ENCODE results near the gene GMNC. TPM values are rescaled to one million over a fixed set of nuclear protein-coding genes. Genes with fewer than 3 reads are reported as not detected.

GMNC gene
- total RNA-seq, 2 experiments from 2014 or later = not detected

DNA sequence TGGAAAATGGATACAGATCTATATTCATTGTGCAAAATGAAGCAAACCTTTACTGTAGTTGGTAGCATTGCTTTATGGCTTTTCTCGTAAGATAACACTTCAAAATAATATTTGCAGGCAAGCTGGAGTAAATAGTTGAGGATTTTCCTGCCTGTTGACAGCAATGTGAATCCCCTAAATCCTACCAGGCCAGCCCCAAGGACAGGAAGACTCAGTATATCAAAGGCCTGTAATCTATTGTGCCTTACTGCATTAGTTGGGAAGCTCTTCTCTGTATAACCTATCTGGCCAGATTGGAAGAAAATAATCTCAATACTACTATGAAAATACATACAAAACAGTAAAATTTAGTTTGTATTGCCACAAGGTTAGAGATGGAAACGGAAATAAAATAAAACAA, 4.6 kb upstream of the GMNC start:
- Mint-ChIP-seq H3K9me3 (no peaks in the 10 kb centered on the region), H3K27me3 (peaks cover 17% of the 10 kb centered on the region), H3K4me1 (peaks cover 4% of the 10 kb centered on the region), H3K36me3 (no peaks in the 10 kb centered on the region), H3K4me3 (no peak overlapping the region), H3K27ac (no peak overlapping the region)
- ATAC-seq (ENCODE audit: low read depth) (no peak), DNase-seq (no peak)
- POLR2A ChIA-PET = no interaction called here

- Mint-ChIP-seq H3K4me3 (no peak overlapping the region), H3K36me3 (no peaks in the 10 kb centered on the region), H3K4me1 (peaks cover 5% of the 10 kb centered on the region), H3K27me3 (peaks cover 29% of the 10 kb centered on the region), H3K27ac (no peak overlapping the region), H3K9me3 (no peaks in the 10 kb centered on the region)
- POLR2A ChIA-PET = no interaction called here
- DNase-seq = no peak
- ATAC-seq (ENCODE audit: low read depth) = no peak
Measured at GRCh38 chr3:190865828-190866227, 3.3 kb upstream of the GMNC start.

- Mint-ChIP-seq H3K4me3 (no peak overlapping the region), H3K9me3 (no peaks in the 10 kb centered on the region), H3K27me3 (peaks cover 29% of the 10 kb centered on the region), H3K36me3 (no peaks in the 10 kb centered on the region), H3K27ac (no peak overlapping the region), H3K4me1 (peaks cover 5% of the 10 kb centered on the region)
- ATAC-seq (ENCODE audit: low read depth) (no peak), DNase-seq (no peak)
- POLR2A ChIA-PET = no interaction called here
Measured at GRCh38 chr3:190865419-190865818, 2.9 kb upstream of the GMNC start.

GRCh38 chr3:190864002-190864401, 1.5 kb upstream of the GMNC start:
- Mint-ChIP-seq H3K9me3 (no peaks in the 10 kb centered on the region), H3K4me1 (peaks cover 5% of the 10 kb centered on the region), H3K27me3 (peaks cover 29% of the 10 kb centered on the region), H3K4me3 (no peak overlapping the region), H3K27ac (no peak overlapping the region), H3K36me3 (no peaks in the 10 kb centered on the region)
- DNase-seq (no peak), ATAC-seq (ENCODE audit: low read depth) (no peak)
- POLR2A ChIA-PET = no interaction called here

GRCh38 chr3:190863119-190863465, 598 bp upstream of the GMNC start:
- Mint-ChIP-seq H3K9me3 (no peaks in the 10 kb centered on the region), H3K36me3 (no peaks in the 10 kb centered on the region), H3K4me1 (peaks cover 5% of the 10 kb centered on the region), H3K27me3 (peaks cover 29% of the 10 kb centered on the region), H3K4me3 (peak overlapping the region; percentile 61), H3K27ac (no peak overlapping the region)
- POLR2A ChIA-PET = no interaction called here
- ATAC-seq (ENCODE audit: low read depth) (no peak), DNase-seq (no peak)

- Mint-ChIP-seq H3K27me3 (peaks cover 25% of the 10 kb centered on the region), H3K4me3 (no peak overlapping the region)
Measured at GRCh38 chr3:190860521-190860920, 2.0 kb downstream of the GMNC start.

DNA sequence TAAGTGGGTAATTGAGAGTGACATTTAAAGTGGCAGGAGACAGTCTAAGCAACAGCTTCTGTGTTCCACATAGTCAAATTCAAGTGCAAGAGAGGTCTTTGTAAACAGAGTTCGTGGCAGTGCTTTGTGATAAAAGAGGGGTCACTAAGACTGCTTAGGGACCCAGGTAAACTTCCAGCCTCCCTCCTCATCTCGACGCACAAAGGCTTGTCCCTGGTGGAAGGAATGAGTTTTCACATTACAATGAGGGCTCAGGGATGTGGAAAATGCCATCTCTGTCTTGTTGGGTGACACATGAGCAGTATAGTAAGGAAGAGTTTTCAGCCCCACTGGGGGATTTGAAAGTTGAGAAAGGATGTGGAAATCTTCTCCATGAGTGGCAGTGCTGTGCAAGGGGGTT, 7.3 kb downstream of the GMNC start:
- no peak for DNase-seq

More at GRCh38 chr3:190860521-190860920, 2.0 kb downstream of the GMNC start:
- no peak for DNase-seq
- no peaks in the 10 kb centered on the region for H3K9me3 Mint-ChIP-seq
- H3K36me3 Mint-ChIP-seq = no peaks in the 10 kb centered on the region
- no peak for ATAC-seq (ENCODE audit: low read depth)
- H3K27ac Mint-ChIP-seq = no peak overlapping the region
- POLR2A ChIA-PET = no interaction called here
- peaks cover 5% of the 10 kb centered on the region for H3K4me1 Mint-ChIP-seq

DNA sequence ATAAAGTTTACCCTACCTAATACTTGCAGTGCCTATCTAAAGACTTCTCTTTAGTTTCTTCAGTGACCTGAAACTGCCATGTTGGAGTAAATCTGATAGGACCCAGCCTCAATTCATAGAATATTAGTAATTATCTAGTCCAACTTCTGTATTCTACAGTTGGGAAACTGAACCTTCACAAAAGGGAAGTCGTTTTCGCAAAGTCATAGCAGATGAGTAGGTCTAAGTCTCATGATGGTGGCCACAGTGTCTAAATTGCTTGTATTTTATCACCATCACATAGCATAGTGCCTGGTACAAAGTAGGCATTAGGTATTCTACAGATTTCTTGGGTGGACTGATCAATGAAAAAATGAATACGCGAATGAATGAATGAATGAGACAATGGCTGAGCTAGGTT, 8.4 kb downstream of the GMNC start:
- H3K9me3 Mint-ChIP-seq = no peaks in the 10 kb centered on the region
- H3K36me3 Mint-ChIP-seq = no peaks in the 10 kb centered on the region
- no peak overlapping the region for H3K4me3 Mint-ChIP-seq
- H3K27ac Mint-ChIP-seq = no peak overlapping the region
- H3K27me3 Mint-ChIP-seq = peaks cover 2% of the 10 kb centered on the region
- POLR2A ChIA-PET = no interaction called here
- ATAC-seq (ENCODE audit: low read depth) = no peak
- no peaks in the 10 kb centered on the region for H3K4me1 Mint-ChIP-seq
- DNase-seq = no peak

More for the DNA sequence above, 7.3 kb downstream of the GMNC start:
- Mint-ChIP-seq H3K36me3 (no peaks in the 10 kb centered on the region), H3K9me3 (no peaks in the 10 kb centered on the region), H3K4me3 (no peak overlapping the region), H3K27me3 (peaks cover 2% of the 10 kb centered on the region), H3K27ac (no peak overlapping the region), H3K4me1 (no peaks in the 10 kb centered on the region)
- ATAC-seq (ENCODE audit: low read depth) = no peak
- POLR2A ChIA-PET = no interaction called here

GRCh38 chr3:190853464-190853863, 9.0 kb downstream of the GMNC start:
- Mint-ChIP-seq H3K27ac (no peak overlapping the region), H3K36me3 (no peaks in the 10 kb centered on the region), H3K4me1 (no peaks in the 10 kb centered on the region), H3K27me3 (peaks cover 2% of the 10 kb centered on the region), H3K9me3 (no peaks in the 10 kb centered on the region), H3K4me3 (no peak overlapping the region)
- no peak for ATAC-seq (ENCODE audit: low read depth)
- DNase-seq = no peak
- POLR2A ChIA-PET = no interaction called here

GRCh38 chr3:190849607-190850006, 12.9 kb downstream of the GMNC start:
- no peaks in the 10 kb centered on the region for H3K4me1 Mint-ChIP-seq
- H3K4me3 Mint-ChIP-seq = no peak overlapping the region
- POLR2A ChIA-PET = no interaction called here
- peaks cover 2% of the 10 kb centered on the region for H3K27me3 Mint-ChIP-seq
- no peak for ATAC-seq (ENCODE audit: low read depth)
- H3K36me3 Mint-ChIP-seq = no peaks in the 10 kb centered on the region
- DNase-seq = no peak
- no peaks in the 10 kb centered on the region for H3K9me3 Mint-ChIP-seq
- H3K27ac Mint-ChIP-seq = no peak overlapping the region

DNA sequence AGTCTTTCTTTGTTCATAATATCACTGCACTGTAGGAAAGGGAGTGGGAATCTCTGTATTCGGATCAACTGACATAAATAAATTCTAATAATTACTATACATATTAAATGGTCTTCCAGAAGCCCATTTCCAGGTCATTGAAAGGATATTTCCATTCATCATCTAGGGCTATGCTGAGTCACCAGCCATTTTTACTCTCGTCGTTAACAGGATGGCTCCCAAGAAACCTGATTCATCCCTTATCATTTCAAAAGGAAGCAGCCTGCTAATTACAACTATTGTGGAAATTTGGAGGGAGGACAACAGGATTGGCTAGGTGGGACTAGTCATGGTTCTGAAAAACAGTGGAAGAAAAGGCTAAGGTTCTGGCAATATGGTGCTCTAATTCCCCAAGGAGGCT, 13.6 kb downstream of the GMNC start:
- H3K36me3 Mint-ChIP-seq = no peaks in the 10 kb centered on the region
- H3K27ac Mint-ChIP-seq = no peak overlapping the region
- H3K9me3 Mint-ChIP-seq = no peaks in the 10 kb centered on the region
- no peaks in the 10 kb centered on the region for H3K4me1 Mint-ChIP-seq
- DNase-seq (no peak), ATAC-seq (ENCODE audit: low read depth) (no peak)
- POLR2A ChIA-PET = no interaction called here
- H3K4me3 Mint-ChIP-seq = no peak overlapping the region
- H3K27me3 Mint-ChIP-seq = peaks cover 2% of the 10 kb centered on the region

DNA sequence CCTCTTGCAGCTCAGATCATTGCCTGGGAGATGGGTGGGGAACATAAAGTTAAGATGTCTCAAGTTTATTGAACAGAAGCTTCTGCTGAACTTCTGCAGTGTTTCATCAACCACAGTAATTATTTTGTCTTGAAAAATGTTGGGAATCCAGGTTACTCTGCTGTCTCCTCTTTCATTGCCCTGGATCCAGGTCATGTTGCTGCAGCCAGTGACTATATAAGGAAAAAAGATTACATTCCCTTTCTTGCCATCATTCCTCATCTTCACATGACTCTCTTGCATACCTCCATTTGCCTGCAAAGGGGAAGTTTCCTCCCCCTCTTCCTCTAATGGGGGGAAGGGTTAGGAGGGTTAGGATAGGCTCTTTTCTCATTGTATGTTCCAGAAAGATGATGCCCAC, 15.1 kb downstream of the GMNC start:
- no peak overlapping the region for H3K4me3 Mint-ChIP-seq
- ATAC-seq (ENCODE audit: low read depth) (no peak), DNase-seq (no peak)
- H3K36me3 Mint-ChIP-seq = no peaks in the 10 kb centered on the region
- POLR2A ChIA-PET = no interaction called here
- no peaks in the 10 kb centered on the region for H3K9me3 Mint-ChIP-seq
- no peaks in the 10 kb centered on the region for H3K27me3 Mint-ChIP-seq
- H3K27ac Mint-ChIP-seq = no peak overlapping the region
- no peaks in the 10 kb centered on the region for H3K4me1 Mint-ChIP-seq

GRCh38 chr3:190840146-190840545, 22.3 kb downstream of the GMNC start:
- Mint-ChIP-seq H3K4me1 (no peaks in the 10 kb centered on the region), H3K36me3 (no peaks in the 10 kb centered on the region), H3K27ac (no peak overlapping the region), H3K9me3 (no peaks in the 10 kb centered on the region), H3K4me3 (no peak overlapping the region), H3K27me3 (no peaks in the 10 kb centered on the region)
- DNase-seq = no peak
- POLR2A ChIA-PET = no interaction called here
- no peak for ATAC-seq (ENCODE audit: low read depth)

DNA sequence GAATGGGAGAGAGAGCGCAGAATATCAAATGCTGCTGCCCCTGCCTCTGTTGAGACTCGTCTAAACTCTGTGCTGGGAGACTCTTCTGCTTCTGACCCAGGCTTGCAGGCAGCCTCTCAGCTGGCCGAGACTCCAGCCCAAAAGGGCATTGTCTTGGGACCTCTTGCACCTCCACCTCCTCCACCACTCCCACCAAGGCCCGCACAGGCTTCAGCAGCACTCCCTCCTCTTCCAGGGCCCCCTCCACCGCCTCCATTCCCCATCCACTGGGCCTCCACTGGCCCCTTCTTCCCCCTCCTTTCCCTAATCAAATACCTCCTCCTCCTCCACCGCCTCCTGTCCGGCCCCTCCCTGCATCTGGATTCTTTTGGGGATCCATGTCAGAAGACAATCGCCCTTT, 31.3 kb downstream of the GMNC start:
- Mint-ChIP-seq H3K4me3 (no peak overlapping the region), H3K4me1 (no peaks in the 10 kb centered on the region), H3K27me3 (no peaks in the 10 kb centered on the region), H3K27ac (no peak overlapping the region), H3K36me3 (no peaks in the 10 kb centered on the region), H3K9me3 (peaks cover 2% of the 10 kb centered on the region)
- DNase-seq = no peak
- no peak for ATAC-seq (ENCODE audit: low read depth)
- POLR2A ChIA-PET = no interaction called here

DNA sequence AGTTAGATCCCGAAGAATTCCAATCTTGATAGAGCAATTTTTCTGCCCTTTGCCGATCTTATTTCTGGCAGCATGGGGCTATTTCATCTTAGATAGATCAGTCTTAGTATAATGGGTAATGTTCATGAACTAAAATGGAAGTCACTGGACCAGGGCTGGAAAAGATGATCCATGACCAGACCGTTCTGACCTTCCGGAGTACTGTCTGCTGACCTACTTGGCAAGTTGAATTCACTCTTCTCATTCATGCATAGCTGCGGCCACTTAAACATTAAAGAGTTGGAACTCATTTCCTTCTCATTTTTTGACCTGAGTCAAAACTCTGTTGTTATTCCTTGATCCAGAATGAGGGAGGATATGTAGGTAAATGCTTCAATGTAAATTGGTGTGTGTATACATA, 32.5 kb downstream of the GMNC start:
- DNase-seq = no peak
- H3K4me1 Mint-ChIP-seq = no peaks in the 10 kb centered on the region

More for the DNA sequence above, 32.5 kb downstream of the GMNC start:
- POLR2A ChIA-PET = no interaction called here
- no peak for ATAC-seq (ENCODE audit: low read depth)
- no peak overlapping the region for H3K27ac Mint-ChIP-seq
- no peaks in the 10 kb centered on the region for H3K27me3 Mint-ChIP-seq
- no peak overlapping the region for H3K4me3 Mint-ChIP-seq
- H3K36me3 Mint-ChIP-seq = no peaks in the 10 kb centered on the region
- H3K9me3 Mint-ChIP-seq = peaks cover 2% of the 10 kb centered on the region

Data from activated naive CD8-positive, alpha-beta T cell treated with anti-CD3 and anti-CD28 coated beads, Interleukin-2, amount 10 ng/mL, durations not matched to agents 7 days and 5 days (primary cell).